OCI-LY3 (cell line): ENCODE data around the gene HBA2.
"Not testable (repeated sequence)": the region's sequence is repeated elsewhere in the genome, so short reads cannot be mapped to it uniquely, and the experiment has no call there.

Experiments used
- H2AFZ ChIP-seq: fragments of 200-600, 300-600 bp; shearing (Covaris generic); 2 replicates; pipeline ENCODE4 v1.6.0; 2014; ENCODE audit warnings: antibody characterized with exemption, low read depth, low read length
- H3K27ac ChIP-seq: fragments of 200-600, 300-600 bp; sonication (generic); 2 replicates; pipeline ENCODE4 v1.5.1; 2014; ENCODE audit warnings: mild to moderate bottlenecking, low read length, moderate library complexity, mixed read lengths
- H3K27me3 ChIP-seq: fragments of 200-600, 300-600 bp; sonication (generic); 2 replicates; pipeline ENCODE4 v1.6.1; 2014; ENCODE audit warnings: low read depth, low read length, mixed read lengths
- H3K36me3 ChIP-seq: fragments of 200-600, 300-600 bp; sonication (generic); replicated peaks from 2 replicates; pipeline ENCODE3; 2014; ENCODE audit warnings: low read depth, low read length, mixed read lengths
- H3K4me1 ChIP-seq: fragments of 300-600, 200-600 bp; sonication (generic); 2 replicates; pipeline ENCODE4 v1.6.1; 2014; ENCODE audit warnings: low read length, mixed read lengths
- H3K4me2 ChIP-seq: fragments of 200-600, 300-600 bp; sonication (generic); 2 replicates; pipeline ENCODE4 v1.6.1; 2014; ENCODE audit warnings: low read length, mixed read lengths
- H3K4me3 ChIP-seq: fragments of 300-600, 200-600 bp; sonication (generic); 2 replicates; pipeline ENCODE4 v1.5.1; 2014; ENCODE audit warnings: antibody characterized with exemption, mild to moderate bottlenecking, low read length, moderate library complexity
- H3K79me2 ChIP-seq: fragments of 300-600, 200-600 bp; shearing (Covaris generic); 2 replicates; pipeline ENCODE4 v1.6.1; 2014; ENCODE audit warnings: mild to moderate bottlenecking, low read length, mixed read lengths
- H3K9ac ChIP-seq: fragments of 300-600, 200-600 bp; shearing (Covaris generic); 2 replicates; pipeline ENCODE4 v1.6.0; 2014; ENCODE audit warnings: mild to moderate bottlenecking, low read length, moderate library complexity
- H3K9me3 ChIP-seq: fragments of 200-600, 300-600 bp; shearing (Covaris generic); 2 replicates; pipeline ENCODE4 v1.6.1; 2014; ENCODE audit warnings: low read length, mixed read lengths; ENCODE audit not compliant: insufficient read depth
- H4K20me1 ChIP-seq: fragments of 200-600, 300-600 bp; sonication (generic); 2 replicates; pipeline ENCODE4 v1.6.1; 2016; ENCODE audit warnings: low read length, mixed read lengths; ENCODE audit not compliant: insufficient read depth
- EZH2phosphoT487 ChIP-seq: fragments of 200-600 bp; shearing (Covaris generic); IDR thresholded peaks from 2 replicates; pipeline ENCODE4 v1.6.1; 2018; ENCODE audit warnings: antibody characterized with exemption, mixed run types, low read depth
- TF ChIP-seq, protein P1 (sequence below): fragments of 200-600, 300-600 bp; sonication (generic); IDR thresholded peaks from 2 replicates; pipeline ENCODE4 v1.5.1; 2014; ENCODE audit warnings: antibody characterized with exemption, low read length, low read depth

The HBA2 gene

DNA sequence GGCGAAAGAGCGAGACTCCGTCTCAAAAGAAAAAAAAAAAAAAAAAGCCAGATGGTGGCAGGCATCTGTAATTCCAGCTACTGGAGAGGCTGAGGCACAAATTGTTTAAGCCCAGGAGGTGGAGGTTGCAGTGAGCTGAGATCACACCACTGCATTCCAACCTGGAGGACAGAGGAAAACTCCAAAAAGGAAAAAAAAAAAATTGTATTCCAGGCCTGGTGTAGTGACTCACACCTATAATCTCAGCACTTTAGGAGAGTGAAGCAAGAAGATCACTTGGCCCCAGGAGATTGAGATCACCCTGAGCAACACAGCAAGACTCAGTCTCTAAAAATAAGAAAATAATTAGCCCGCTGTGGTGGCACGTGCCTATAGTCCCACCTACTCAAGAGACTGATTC is 27.7 kb downstream of the HBA2 start:
- no peak overlapping the region for H3K27ac ChIP-seq
- TF ChIP-seq EZH2phosphoT487 = no peak
- TF ChIP-seq, protein P1, sequence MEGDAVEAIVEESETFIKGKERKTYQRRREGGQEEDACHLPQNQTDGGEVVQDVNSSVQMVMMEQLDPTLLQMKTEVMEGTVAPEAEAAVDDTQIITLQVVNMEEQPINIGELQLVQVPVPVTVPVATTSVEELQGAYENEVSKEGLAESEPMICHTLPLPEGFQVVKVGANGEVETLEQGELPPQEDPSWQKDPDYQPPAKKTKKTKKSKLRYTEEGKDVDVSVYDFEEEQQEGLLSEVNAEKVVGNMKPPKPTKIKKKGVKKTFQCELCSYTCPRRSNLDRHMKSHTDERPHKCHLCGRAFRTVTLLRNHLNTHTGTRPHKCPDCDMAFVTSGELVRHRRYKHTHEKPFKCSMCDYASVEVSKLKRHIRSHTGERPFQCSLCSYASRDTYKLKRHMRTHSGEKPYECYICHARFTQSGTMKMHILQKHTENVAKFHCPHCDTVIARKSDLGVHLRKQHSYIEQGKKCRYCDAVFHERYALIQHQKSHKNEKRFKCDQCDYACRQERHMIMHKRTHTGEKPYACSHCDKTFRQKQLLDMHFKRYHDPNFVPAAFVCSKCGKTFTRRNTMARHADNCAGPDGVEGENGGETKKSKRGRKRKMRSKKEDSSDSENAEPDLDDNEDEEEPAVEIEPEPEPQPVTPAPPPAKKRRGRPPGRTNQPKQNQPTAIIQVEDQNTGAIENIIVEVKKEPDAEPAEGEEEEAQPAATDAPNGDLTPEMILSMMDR = no peak
- peaks cover 40% of the 10 kb centered on the region for H3K36me3 ChIP-seq

DNA sequence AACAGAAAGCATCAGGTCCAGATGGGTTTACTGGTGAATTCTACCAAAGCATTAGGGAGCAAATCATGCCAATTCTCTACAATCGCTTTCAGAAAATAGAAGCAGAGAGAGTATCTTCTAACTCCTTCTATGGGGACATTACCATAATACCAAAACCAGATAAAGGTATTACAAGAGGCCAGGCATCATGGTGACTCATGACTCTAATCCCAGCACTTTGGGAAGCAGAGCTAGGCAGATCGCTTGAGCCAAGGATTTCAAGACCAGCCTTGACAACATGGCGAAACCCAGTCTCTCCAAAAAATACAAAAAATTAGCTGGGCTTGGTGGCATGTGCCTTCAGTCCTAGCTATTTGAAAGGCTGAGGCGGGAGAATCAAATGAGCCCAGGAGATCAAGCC is 30.6 kb downstream of the HBA2 start:
- no peak overlapping the region for H3K4me3 ChIP-seq
- H3K27ac ChIP-seq = no peak overlapping the region
- no peak overlapping the region for H2AFZ ChIP-seq
- no peaks in the 10 kb centered on the region for H4K20me1 ChIP-seq
- no peaks in the 10 kb centered on the region for H3K9me3 ChIP-seq
- H3K4me1 ChIP-seq = no peaks in the 10 kb centered on the region
- TF ChIP-seq EZH2phosphoT487 = no peak
- TF ChIP-seq, protein P1 = no peak
- H3K27me3 ChIP-seq = no peaks in the 10 kb centered on the region
- H3K9ac ChIP-seq = no peak overlapping the region
- peaks cover 5% of the 10 kb centered on the region for H3K79me2 ChIP-seq
- H3K36me3 ChIP-seq = peaks cover 47% of the 10 kb centered on the region
- H3K4me2 ChIP-seq = no peak overlapping the region

More for the DNA sequence above, 27.7 kb downstream of the HBA2 start:
- H4K20me1 ChIP-seq = no peaks in the 10 kb centered on the region
- no peaks in the 10 kb centered on the region for H3K9me3 ChIP-seq
- no peaks in the 10 kb centered on the region for H3K27me3 ChIP-seq
- H2AFZ ChIP-seq = no peak overlapping the region
- no peak overlapping the region for H3K9ac ChIP-seq
- H3K79me2 ChIP-seq = peaks cover 4% of the 10 kb centered on the region
- no peaks in the 10 kb centered on the region for H3K4me1 ChIP-seq
- no peak overlapping the region for H3K4me3 ChIP-seq
- no peak overlapping the region for H3K4me2 ChIP-seq

DNA sequence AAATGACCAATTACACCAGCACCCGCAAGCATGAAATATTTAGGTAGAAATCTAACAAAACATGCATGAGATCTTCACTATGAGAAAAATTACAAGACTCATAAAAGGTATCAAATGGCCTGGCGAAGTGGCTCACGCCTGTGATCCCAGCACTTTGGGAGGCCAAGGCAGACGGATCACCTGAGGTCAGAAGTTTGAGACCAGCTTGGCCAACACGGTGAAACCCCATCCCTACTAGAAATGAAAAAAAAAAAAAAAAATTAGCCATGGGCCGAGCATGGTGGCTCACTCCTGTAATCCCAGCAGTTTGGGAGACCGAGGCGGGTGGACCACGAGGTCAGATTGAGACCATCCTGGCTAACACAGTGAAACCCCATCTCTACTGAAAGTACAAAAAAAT is 31.4 kb downstream of the HBA2 start:
- not testable (repeated sequence) for H3K27ac ChIP-seq, H4K20me1 ChIP-seq, H2AFZ ChIP-seq, H3K9me3 ChIP-seq, H3K9ac ChIP-seq, H3K4me2 ChIP-seq, H3K4me3 ChIP-seq, H3K4me1 ChIP-seq, H3K27me3 ChIP-seq
- Histone ChIP-seq H3K79me2 (peaks cover 12% of the 10 kb centered on the region), H3K36me3 (peaks cover 45% of the 10 kb centered on the region)

DNA sequence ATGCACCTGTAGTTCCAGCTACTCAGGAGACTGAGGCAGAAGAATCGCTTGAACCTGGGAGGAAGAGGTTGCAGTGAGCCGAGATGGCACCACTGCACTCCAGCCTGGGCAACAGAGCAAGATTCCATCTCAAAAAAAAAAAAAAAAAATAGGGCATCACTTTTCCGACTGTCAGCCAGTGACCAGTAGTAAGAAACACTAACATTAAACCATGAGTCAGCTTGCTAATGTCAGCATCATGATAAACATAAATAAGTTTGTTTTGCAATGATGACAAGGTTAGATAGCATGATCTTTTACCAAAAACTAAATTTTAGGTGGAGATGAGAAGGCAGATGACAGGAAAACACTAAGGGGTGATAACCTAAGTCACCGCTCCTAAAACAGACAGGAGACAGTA is 36.7 kb downstream of the HBA2 start:
- peaks cover 57% of the 10 kb centered on the region for H3K79me2 ChIP-seq
- not testable (repeated sequence) for H3K4me3 ChIP-seq

DNA sequence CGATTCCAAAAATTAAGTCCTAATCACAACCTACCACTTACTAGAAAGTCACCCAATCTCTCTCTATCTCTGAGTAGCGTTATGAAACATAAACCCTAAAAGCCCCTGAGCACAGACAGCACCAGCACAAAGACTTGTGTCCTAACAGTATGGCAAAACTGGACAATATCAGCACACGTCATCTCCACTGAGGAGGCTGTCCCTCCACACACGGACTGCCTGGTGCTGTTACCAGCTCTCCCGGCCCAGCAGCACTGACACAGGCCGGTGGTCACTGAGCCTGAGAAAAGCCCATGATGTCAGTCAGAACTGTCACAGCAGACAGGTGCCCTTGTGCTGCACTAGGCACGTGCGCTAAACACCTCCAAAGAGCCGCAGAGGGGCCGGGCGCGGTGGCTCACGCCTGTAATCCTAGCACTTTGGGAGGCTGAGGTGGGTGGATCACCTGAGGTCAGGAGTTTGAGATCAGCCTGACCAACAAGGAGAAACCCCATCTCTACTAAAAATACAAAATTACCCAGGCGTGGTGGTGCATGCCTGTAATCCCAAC is 39.0 kb downstream of the HBA2 start:
- not testable (repeated sequence) for H4K20me1 ChIP-seq, H3K9ac ChIP-seq
- peaks cover 79% of the 10 kb centered on the region for H3K79me2 ChIP-seq

More for the DNA sequence above, 36.7 kb downstream of the HBA2 start:
- peaks cover 52% of the 10 kb centered on the region for H3K36me3 ChIP-seq
- not testable (repeated sequence) for H3K9me3 ChIP-seq, H3K9ac ChIP-seq, H3K27me3 ChIP-seq, H3K27ac ChIP-seq, H4K20me1 ChIP-seq, H3K4me1 ChIP-seq, H2AFZ ChIP-seq, H3K4me2 ChIP-seq

More for the DNA sequence above, 39.0 kb downstream of the HBA2 start:
- H3K4me3 ChIP-seq, H3K9me3 ChIP-seq, H2AFZ ChIP-seq, H3K4me2 ChIP-seq, H3K27ac ChIP-seq, H3K4me1 ChIP-seq, H3K27me3 ChIP-seq: not testable (repeated sequence)
- peaks cover 44% of the 10 kb centered on the region for H3K36me3 ChIP-seq
